Activated T-cell treated with anti-CD3 and anti-CD28 coated beads, Interleukin-2, amount 50 U/mL, for 72 hours (primary cell): ENCODE results near the gene LRRTM2. TPM values are rescaled to one million over a fixed set of nuclear protein-coding genes. Genes with fewer than 3 reads are reported as not detected.
"Not testable (repeated sequence)": the region's sequence is repeated elsewhere in the genome, so short reads cannot be mapped to it uniquely, and the experiment has no call there.

Experiments used
- ATAC-seq, 2 donors: fragments of 150-1000 bp; cut with Tn5 transposase; replicated peaks in 1 of 2; 2 replicates each; pipeline ENCODE4 v1.10.0; 2021; ENCODE audit warnings: moderate library complexity in 2 of 2, mild to moderate bottlenecking in 1 of 2
- DNase-seq, 2 donors: peaks; one replicate each; pipeline ENCODE4 v3.0.0; 2021 to 2022; ENCODE audit warnings: mixed read lengths in 1 of 2
- H3K27ac Mint-ChIP-seq: one replicate; pipeline ENCODE4 v1.8.0; 2022; ENCODE audit warnings: mild to moderate bottlenecking, moderate library complexity, mixed read lengths
- H3K27me3 Mint-ChIP-seq: one replicate; pipeline ENCODE4 v1.8.0; 2022; ENCODE audit warnings: low read depth, mixed read lengths
- H3K36me3 Mint-ChIP-seq, 2 donors: one replicate each; pipeline ENCODE4 v1.8.0; 2022; ENCODE audit warnings: mixed read lengths in 2 of 2, mild to moderate bottlenecking in 1 of 2; ENCODE audit not compliant: insufficient read depth in 2 of 2
- H3K4me1 Mint-ChIP-seq: one replicate; pipeline ENCODE4 v1.8.0; 2022; ENCODE audit warnings: low read depth, mixed read lengths
- H3K4me3 Mint-ChIP-seq, 2 donors: one replicate each; pipeline ENCODE4 v1.8.0; 2022; ENCODE audit warnings: mild to moderate bottlenecking in 2 of 2, mixed read lengths in 2 of 2, moderate library complexity in 2 of 2
- H3K9me3 Mint-ChIP-seq, 2 donors: one replicate each; pipeline ENCODE4 v1.8.0; 2022; ENCODE audit warnings: mixed read lengths in 2 of 2
- total RNA-seq, 2 donors: library from RNA; stranded (reverse); gene quantifications; one replicate each; pipeline ENCODE4 v1.2.3, GENCODE V29; 2022

LRRTM2 gene, protein sequence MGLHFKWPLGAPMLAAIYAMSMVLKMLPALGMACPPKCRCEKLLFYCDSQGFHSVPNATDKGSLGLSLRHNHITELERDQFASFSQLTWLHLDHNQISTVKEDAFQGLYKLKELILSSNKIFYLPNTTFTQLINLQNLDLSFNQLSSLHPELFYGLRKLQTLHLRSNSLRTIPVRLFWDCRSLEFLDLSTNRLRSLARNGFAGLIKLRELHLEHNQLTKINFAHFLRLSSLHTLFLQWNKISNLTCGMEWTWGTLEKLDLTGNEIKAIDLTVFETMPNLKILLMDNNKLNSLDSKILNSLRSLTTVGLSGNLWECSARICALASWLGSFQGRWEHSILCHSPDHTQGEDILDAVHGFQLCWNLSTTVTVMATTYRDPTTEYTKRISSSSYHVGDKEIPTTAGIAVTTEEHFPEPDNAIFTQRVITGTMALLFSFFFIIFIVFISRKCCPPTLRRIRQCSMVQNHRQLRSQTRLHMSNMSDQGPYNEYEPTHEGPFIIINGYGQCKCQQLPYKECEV
- total RNA-seq = under 1 TPM; 0.23 to 0.29 TPM

DNA sequence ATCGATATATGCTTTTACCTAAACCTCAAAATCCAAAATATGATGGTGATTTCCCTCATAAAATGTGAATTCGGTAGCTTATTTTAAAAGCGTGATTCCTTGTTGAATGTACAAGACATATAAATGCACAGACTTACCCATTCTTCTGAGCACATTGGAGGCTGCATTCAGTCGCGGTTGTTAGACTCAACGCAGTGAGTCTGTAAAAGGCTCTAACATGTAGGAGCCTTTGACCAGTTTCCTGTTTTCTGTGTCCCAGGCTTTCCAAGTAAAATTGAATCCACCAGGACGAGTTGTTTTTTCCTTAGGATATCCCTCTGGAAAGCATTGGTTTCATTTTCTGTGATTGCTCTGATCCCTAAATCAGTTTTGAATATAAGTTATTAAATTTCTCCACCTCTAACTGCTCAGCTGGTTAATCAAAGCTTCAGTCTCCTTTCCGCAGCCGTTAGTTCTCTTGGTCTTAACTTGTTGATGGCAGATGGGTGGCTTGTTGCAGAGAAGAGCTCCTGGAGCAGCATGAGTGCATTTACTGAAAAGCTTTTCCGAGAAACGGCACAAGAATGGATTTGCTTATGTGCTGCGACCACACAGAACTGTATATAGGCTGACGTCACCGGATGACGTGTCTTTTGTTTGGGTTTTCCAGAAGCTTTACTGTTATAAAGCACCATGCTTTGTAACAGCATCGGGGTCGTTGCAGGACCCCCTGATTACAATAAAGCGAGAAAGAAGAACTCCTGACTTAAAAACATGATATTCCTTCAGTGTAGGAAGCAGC is at the start of gene LRRTM2:
Gene LRRTM2, minus strand, starts transcription at position 565 of the 781 bp plus-strand sequence. Its CDS starts 424 bp downstream, at position 141.
- no peak within 1 kb of the TSS for H3K4me3 Mint-ChIP-seq
- H3K36me3 Mint-ChIP-seq = no peaks in the 10 kb centered on the region
- no peaks in the 10 kb centered on the region for H3K9me3 Mint-ChIP-seq
- DNase-seq = no peak
- H3K4me1 Mint-ChIP-seq = peaks cover 25% of the 10 kb centered on the region
- ATAC-seq = no peak
- no peak within 1 kb of the TSS for H3K27ac Mint-ChIP-seq
- peaks cover 36% of the 10 kb centered on the region for H3K27me3 Mint-ChIP-seq

DNA sequence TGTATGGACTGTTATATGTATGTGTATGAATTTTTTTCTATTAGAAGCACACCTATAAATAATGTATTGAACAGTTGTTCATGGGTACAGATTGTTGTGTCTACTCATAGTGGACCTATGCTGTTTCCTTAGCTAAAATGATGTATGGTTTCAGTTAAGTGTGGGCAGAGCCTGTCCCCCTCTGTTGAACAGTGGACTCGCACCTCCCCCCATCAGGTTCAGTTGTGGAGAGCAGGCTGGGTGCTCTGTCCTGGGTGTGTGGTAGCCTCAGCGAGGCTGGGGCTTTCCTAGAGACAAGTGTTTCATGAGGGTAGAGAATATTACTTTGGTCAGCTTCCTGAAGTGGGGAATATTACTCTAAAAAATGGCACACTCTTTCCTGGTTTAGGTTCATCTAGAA is 47.4 kb upstream of the LRRTM2 start:
- DNase-seq (no peak), ATAC-seq (no peak)
- H3K4me1 Mint-ChIP-seq = no peaks in the 10 kb centered on the region
- H3K36me3 Mint-ChIP-seq = no peaks in the 10 kb centered on the region
- H3K27me3 Mint-ChIP-seq = no peaks in the 10 kb centered on the region
- no peak overlapping the region for H3K27ac Mint-ChIP-seq
- H3K9me3 Mint-ChIP-seq = no peaks in the 10 kb centered on the region
- H3K4me3 Mint-ChIP-seq = no peak overlapping the region

DNA sequence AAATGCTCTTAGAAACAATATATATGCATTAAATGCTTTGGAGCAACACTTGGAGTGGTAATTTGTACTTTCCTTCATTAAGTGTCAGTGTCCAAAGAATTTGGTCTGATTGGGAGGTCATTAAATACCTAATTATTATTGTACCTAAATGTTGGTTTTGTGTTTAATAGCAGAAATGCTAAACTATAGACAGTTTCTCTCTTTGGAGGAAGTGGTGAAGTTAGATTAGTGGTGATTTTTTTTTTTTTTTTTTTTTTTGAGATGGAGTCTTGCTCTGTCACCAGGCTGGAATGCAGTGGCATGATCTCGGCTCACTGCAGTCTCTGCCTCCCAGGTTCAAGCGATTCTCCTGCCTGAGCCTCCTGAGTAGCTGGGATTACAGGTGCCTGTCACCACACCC is 46.2 kb upstream of the LRRTM2 start:
- not testable (repeated sequence) for H3K9me3 Mint-ChIP-seq, ATAC-seq, H3K36me3 Mint-ChIP-seq, H3K27ac Mint-ChIP-seq, H3K27me3 Mint-ChIP-seq, DNase-seq, H3K4me1 Mint-ChIP-seq, H3K4me3 Mint-ChIP-seq

DNA sequence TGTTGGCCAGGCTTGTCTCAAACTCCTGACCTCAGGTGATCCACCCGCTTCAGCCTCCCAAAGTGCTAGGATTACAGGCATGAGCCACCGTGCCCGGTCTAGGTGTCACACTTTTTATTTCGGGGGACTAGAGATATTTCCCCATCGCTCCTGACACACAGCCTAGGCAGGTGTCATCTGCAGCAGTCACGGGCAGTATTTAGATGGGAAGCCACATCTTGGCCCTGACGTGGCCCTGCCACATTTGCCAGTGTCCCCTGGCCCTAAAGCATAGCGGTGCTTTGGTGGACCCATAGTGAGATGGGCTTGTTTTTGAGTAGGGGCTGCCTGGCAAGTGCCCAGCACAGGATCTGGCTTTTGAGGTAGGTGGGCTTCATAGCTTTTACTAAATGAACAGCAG is 45.0 kb upstream of the LRRTM2 start:
- no peaks in the 10 kb centered on the region for H3K9me3 Mint-ChIP-seq
- H3K36me3 Mint-ChIP-seq = no peaks in the 10 kb centered on the region
- DNase-seq = no peak
- H3K4me3 Mint-ChIP-seq = no peak overlapping the region
- H3K4me1 Mint-ChIP-seq = no peaks in the 10 kb centered on the region
- no peaks in the 10 kb centered on the region for H3K27me3 Mint-ChIP-seq
- no peak overlapping the region for H3K27ac Mint-ChIP-seq
- no peak for ATAC-seq

DNA sequence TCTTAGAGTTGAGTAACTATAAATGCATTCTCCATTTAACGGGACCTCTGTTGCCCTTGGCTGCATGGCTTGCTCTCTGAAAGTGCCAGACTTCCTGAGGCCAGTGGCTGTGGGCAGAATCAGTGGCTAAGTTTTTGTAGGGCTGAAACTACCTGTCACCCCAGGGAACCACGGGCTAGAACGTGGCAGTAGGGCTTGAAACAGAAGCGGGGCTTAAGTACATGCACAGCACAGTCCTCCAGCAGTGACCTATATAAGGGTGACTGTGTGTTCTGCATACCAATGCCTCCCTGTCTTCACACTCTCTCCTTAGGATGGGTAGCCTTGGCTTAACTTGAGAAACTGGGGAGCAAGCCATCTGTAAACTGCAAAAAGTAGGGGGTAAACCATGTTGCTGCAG is 43.6 kb upstream of the LRRTM2 start:
- ATAC-seq (no peak), DNase-seq (no peak)
- no peak overlapping the region for H3K4me3 Mint-ChIP-seq
- no peaks in the 10 kb centered on the region for H3K4me1 Mint-ChIP-seq
- H3K36me3 Mint-ChIP-seq = no peaks in the 10 kb centered on the region
- H3K27ac Mint-ChIP-seq = no peak overlapping the region
- H3K9me3 Mint-ChIP-seq = no peaks in the 10 kb centered on the region
- no peaks in the 10 kb centered on the region for H3K27me3 Mint-ChIP-seq

DNA sequence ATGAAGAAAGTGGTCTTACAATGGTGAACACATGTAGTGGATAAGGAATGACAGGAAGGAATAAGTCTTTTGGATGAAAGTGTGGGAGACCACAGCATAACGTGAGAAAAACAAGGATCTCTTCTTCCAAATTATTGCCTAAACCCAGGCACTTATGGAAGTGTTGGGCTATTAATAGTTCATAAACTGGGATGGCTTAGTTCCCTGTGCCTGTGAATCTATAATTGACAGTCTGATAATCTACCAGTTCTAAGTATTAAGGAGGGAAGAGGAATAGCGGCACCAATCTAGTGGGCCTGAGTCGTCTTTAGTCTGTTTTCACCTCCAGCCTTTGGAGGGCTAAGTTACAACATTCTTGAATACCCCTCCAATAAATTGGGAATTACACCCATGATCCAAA is 39.2 kb upstream of the LRRTM2 start:
- peaks cover 11% of the 10 kb centered on the region for H3K4me1 Mint-ChIP-seq
- no peaks in the 10 kb centered on the region for H3K27me3 Mint-ChIP-seq
- H3K27ac Mint-ChIP-seq = no peak overlapping the region
- DNase-seq (no peak), ATAC-seq (no peak)
- H3K9me3 Mint-ChIP-seq = no peaks in the 10 kb centered on the region
- H3K4me3 Mint-ChIP-seq = no peak overlapping the region
- no peaks in the 10 kb centered on the region for H3K36me3 Mint-ChIP-seq

DNA sequence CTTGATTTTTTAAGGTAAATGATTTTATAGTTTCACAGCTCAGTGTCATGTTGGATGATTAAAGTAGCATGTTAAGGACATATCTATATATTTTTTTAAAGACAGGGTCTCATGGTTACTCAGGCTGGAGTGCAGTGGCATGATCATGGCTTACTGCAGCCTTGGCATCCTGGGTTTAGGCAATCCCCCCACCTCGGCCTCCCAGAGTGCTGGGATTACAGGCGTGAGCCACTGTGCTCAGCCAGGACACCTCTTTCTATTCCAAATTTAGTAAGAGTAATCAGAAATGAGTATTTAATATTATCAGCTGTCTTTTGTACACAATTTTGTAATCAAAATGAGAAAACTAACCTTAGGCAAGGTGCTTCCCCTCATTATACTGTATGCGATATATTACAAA is 38.6 kb upstream of the LRRTM2 start:
- peaks cover 11% of the 10 kb centered on the region for H3K4me1 Mint-ChIP-seq
- no peak for ATAC-seq
- no peak overlapping the region for H3K27ac Mint-ChIP-seq
- no peak for DNase-seq
- no peaks in the 10 kb centered on the region for H3K36me3 Mint-ChIP-seq
- H3K9me3 Mint-ChIP-seq = no peaks in the 10 kb centered on the region
- no peak overlapping the region for H3K4me3 Mint-ChIP-seq
- no peaks in the 10 kb centered on the region for H3K27me3 Mint-ChIP-seq

DNA sequence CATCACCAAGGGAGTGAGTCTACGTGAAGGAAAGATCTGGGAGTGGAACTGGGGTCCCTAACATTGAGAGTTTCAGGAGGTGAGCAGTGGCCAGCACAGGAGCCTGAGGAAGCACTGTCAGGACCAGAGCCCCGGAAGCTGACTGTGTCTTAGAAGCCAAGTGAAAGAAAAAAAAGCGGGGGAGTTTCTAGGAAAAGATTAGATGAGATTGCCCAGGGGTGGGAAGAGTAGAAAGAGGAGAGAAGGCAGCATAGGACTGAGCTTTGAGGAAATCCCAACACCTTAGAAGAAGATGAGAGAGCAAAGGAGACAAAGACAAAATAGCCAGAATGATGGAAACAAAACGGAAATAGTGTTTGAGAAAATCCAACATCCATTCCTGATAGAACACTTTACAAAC is 37.0 kb upstream of the LRRTM2 start:
- no peak for DNase-seq
- no peaks in the 10 kb centered on the region for H3K27me3 Mint-ChIP-seq
- no peak overlapping the region for H3K27ac Mint-ChIP-seq
- peaks cover 11% of the 10 kb centered on the region for H3K4me1 Mint-ChIP-seq
- no peaks in the 10 kb centered on the region for H3K36me3 Mint-ChIP-seq
- no peak for ATAC-seq
- no peak overlapping the region for H3K4me3 Mint-ChIP-seq
- no peaks in the 10 kb centered on the region for H3K9me3 Mint-ChIP-seq

DNA sequence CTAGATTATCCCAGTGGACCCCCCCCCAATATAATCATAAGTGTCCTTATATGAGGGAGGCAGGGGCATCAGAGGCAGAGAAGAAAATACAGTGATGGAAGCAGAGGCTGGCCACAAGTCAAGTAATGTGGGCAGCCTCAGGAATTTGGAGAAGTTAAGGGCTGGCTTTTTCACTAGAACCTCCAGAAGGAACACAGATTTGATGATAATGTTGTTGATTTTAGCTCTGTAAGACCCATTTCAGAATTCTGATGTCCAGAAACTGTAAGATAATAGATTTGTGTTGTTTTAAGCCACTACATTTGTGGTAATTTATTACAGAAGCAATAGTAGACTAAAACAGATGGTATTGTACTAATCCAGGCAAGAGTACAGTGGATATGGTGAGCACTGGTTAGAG is 36.3 kb upstream of the LRRTM2 start:
- DNase-seq (no peak), ATAC-seq (no peak)
- Mint-ChIP-seq H3K36me3 (no peaks in the 10 kb centered on the region), H3K4me1 (peaks cover 11% of the 10 kb centered on the region), H3K4me3 (no peak overlapping the region), H3K27ac (no peak overlapping the region), H3K9me3 (no peaks in the 10 kb centered on the region), H3K27me3 (no peaks in the 10 kb centered on the region)

DNA sequence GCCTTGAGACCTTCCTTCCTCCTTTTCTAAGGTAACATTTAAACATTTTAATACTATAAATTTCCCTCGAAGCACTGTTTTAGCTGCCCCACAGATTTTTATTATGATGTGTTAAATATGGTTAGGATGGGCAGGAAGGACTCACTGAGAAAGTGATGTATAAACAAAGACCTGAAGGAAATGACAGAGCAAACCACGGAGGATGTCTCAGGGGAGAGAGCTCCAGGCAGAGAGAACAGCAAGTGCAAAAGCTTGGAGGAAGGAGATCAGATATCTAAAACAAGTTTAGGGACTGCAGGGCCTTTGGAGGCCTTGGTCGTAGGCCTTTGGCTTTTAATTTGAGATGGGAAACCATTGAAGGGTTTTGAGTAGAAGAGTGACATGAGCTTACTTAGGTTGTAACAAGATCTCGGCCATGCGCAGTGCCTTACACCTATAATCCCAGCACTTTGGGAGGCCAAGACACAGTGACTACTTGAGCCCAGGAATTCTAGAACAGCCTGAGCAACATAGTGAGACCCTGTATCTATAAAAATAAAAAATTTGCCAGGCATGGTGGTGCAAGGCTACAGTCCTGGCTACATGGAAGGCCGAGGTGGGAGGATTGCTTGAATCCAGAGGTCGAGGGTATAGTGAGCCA is 35.5 kb upstream of the LRRTM2 start:
- Mint-ChIP-seq H3K4me3 (no peak overlapping the region), H3K27ac (peak overlapping the region; percentile 18), H3K4me1 (peaks cover 11% of the 10 kb centered on the region), H3K36me3 (no peaks in the 10 kb centered on the region), H3K9me3 (no peaks in the 10 kb centered on the region), H3K27me3 (no peaks in the 10 kb centered on the region)
- ATAC-seq (no peak), DNase-seq (no peak)

DNA sequence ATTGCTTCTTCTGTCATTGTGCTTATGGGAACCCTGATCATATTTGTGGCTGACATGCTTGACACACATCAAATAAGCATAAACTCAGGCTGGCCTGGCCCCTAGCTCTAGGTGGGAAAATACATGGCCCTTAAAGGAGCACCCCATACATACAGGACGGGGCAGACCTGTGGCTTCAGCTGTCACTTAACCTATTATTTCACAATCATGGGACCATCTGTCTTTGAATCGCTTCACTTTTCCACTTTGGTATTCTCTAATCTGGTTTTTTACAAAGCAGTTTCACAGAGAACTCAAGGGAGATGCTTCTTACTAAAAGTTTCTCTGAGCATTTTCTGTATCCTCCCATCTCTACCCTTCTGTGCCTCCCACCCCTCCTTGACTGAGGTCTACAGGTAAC is 34.6 kb upstream of the LRRTM2 start:
- Mint-ChIP-seq H3K9me3 (no peaks in the 10 kb centered on the region), H3K27ac (no peak overlapping the region), H3K4me3 (no peak overlapping the region), H3K4me1 (peaks cover 11% of the 10 kb centered on the region), H3K36me3 (no peaks in the 10 kb centered on the region), H3K27me3 (no peaks in the 10 kb centered on the region)
- DNase-seq (no peak), ATAC-seq (no peak)

DNA sequence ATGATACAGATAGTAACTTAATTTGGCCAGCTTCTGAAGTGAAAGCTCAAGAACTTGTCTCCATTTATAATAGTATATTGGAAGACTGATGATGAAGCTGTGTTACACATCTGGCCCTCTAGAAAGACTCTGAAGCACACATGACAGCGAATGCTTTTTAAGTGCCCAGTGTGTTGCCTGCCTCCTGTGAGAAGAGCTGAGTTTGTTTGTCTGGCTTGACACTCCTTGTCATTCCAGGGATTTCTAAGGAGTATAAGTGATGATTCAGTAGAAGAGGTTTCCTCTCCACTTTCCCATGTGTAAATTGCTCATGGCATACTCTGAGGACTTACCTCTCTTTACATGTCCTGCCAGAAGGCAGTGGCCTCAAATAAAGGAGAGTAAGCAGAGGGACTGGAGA is 30.4 kb upstream of the LRRTM2 start:
- peaks cover 22% of the 10 kb centered on the region for H3K4me1 Mint-ChIP-seq
- no peak overlapping the region for H3K4me3 Mint-ChIP-seq
- no peaks in the 10 kb centered on the region for H3K9me3 Mint-ChIP-seq
- H3K27me3 Mint-ChIP-seq = peaks cover 22% of the 10 kb centered on the region
- ATAC-seq (no peak), DNase-seq (no peak)
- no peak overlapping the region for H3K27ac Mint-ChIP-seq
- peaks cover 2 to 3% of the 10 kb centered on the region in 2 donors for H3K36me3 Mint-ChIP-seq

DNA sequence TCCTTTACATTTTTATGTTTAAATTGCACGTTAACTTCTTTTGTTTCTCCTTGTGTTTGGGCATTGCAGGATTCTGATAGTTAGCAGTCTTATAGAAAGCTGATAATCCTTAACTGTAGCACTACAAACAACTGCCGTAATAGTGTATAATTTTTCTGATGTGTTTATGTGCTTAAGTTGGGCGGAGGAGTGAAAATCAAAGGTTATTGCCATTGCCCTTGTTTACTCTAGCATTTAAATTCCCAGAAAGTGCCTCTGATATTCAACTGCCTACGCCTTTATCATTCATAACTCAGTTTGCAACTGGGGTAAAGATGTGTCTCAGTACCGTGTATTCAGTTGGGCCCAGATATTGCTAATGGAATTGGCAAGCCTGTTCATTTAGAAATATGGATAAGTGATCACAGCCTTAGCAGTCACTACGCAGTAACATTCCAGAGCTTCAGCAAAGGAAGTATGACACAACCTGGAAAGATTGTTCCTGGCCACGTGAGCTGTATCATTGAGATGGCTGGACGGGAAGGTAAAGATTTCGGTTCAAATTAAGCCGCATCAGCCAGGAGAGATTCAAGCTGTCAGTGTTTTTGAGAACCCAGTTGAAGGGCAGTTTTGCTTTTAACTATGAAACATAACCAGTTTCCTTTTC is 28.1 kb upstream of the LRRTM2 start:
- Mint-ChIP-seq H3K36me3 (peaks cover 2 to 6% of the 10 kb centered on the region in 2 donors), H3K27ac (no peak overlapping the region), H3K4me3 (no peak overlapping the region), H3K9me3 (peaks cover 0 to 2% of the 10 kb centered on the region in 2 donors), H3K27me3 (peaks cover 37% of the 10 kb centered on the region), H3K4me1 (peaks cover 36% of the 10 kb centered on the region)
- ATAC-seq (no peak), DNase-seq (no peak)
